Measurements from ENCODE around the gene TMEM54.
A peak's percentile ranks its signal among the peaks of the same experiment; 100 is the strongest.

TMEM54 gene

GRCh38 chr1:32944180-32944579 is 43.0 kb upstream of the TMEM54 start:
- no peak overlapping the region for H3K27ac ChIP-seq (ENCODE audit: extremely low read depth, low read depth, low read length)
- peaks cover 26 to 85% of the 10 kb centered on the region in 2 experiments for H3K36me3 ChIP-seq (ENCODE audit: control insufficient read depth in 2 of 2, insufficient read depth in 1 of 2, low read length in 2 of 2)
- ChIA-PET CTCF (interaction anchor here (1.1 to 1.6 kb wide), 2 partner anchors 11 to 158 kb away, joined by 4 read pairs; no protein-coding TSS in a partner anchor), POLR2A (interaction anchor here (1.0 to 2.1 kb wide), 2 partner anchors 11 to 21 kb away, joined by 3 to 5 read pairs; partner anchors contain the start of gene RNF19B)
- H3K9me3 ChIP-seq (ENCODE audit: control insufficient read depth, insufficient read depth, low read depth, low read length): no peaks in the 10 kb centered on the region
- H3K4me1 ChIP-seq (ENCODE audit: control insufficient read depth, insufficient read depth, low read length): peaks cover 4% of the 10 kb centered on the region; the same call in 1 of the 2 replicates
- no peak overlapping the region for H3K4me3 ChIP-seq (ENCODE audit: low read depth, low read length)
- TF ChIP-seq ZNF777 (tag by site-specific recombination; IDR thresholded peaks at IDR 0.05; ENCODE audit: borderline replicate concordance) (no peak), SCRT1 (tag by site-specific recombination; IDR thresholded peaks at IDR 0.05; ENCODE audit: borderline replicate concordance) (no peak), ZIC2 (tag by site-specific recombination; IDR thresholded peaks at IDR 0.05) (no peak), ZBTB1 (tag by site-specific recombination; IDR thresholded peaks at IDR 0.05) (no peak), ZNF23 (tag by site-specific recombination; IDR thresholded peaks at IDR 0.05; ENCODE audit: borderline replicate concordance) (no peak), ZNF140 (tag by site-specific recombination; IDR thresholded peaks at IDR 0.05) (no peak), ZSCAN23 (tag by site-specific recombination; IDR thresholded peaks at IDR 0.05) (no peak), ZNF19 (tag by site-specific recombination; IDR thresholded peaks at IDR 0.05; ENCODE audit: low read depth) (no peak), ZNF521 (tag by site-specific recombination; IDR thresholded peaks at IDR 0.05) (no peak), ZNF391 (tag by site-specific recombination; IDR thresholded peaks at IDR 0.05; ENCODE audit: borderline replicate concordance, low read depth) (no peak), ZNF768 (tag by site-specific recombination; IDR thresholded peaks at IDR 0.05) (no peak), ZNF785 (tag by site-specific recombination; IDR thresholded peaks at IDR 0.05) (no peak), ZNF843 (tag by site-specific recombination; IDR thresholded peaks at IDR 0.05) (no peak), GLIS2 (tag by site-specific recombination; IDR thresholded peaks at IDR 0.05) (no peak), WT1 (tag by site-specific recombination; IDR thresholded peaks at IDR 0.05) (no peak)
- TF ChIP-seq, protein P1, sequence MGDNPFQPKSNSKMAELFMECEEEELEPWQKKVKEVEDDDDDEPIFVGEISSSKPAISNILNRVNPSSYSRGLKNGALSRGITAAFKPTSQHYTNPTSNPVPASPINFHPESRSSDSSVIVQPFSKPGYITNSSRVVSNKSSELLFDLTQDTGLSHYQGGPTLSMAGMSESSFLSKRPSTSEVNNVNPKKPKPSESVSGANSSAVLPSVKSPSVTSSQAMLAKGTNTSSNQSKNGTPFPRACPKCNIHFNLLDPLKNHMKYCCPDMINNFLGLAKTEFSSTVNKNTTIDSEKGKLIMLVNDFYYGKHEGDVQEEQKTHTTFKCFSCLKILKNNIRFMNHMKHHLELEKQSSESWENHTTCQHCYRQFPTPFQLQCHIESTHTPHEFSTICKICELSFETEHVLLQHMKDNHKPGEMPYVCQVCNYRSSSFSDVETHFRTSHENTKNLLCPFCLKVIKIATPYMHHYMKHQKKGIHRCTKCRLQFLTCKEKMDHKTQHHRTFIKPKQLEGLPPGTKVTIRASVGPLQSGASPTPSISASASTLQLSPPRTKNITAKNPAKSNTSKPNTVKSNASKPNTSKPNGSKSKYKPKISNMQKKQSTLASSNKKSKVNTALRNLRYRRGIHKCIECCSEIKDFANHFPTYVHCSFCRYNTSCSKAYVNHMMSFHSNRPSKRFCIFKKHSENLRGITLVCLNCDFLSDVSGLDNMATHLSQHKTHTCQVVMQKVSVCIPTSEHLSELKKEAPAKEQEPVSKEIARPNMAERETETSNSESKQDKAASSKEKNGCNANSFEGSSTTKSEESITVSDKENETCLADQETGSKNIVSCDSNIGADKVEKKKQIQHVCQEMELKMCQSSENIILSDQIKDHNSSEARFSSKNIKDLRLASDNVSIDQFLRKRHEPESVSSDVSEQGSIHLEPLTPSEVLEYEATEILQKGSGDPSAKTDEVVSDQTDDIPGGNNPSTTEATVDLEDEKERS (tag by site-specific recombination; IDR thresholded peaks at IDR 0.05): no peak
- TF ChIP-seq, protein P2, sequence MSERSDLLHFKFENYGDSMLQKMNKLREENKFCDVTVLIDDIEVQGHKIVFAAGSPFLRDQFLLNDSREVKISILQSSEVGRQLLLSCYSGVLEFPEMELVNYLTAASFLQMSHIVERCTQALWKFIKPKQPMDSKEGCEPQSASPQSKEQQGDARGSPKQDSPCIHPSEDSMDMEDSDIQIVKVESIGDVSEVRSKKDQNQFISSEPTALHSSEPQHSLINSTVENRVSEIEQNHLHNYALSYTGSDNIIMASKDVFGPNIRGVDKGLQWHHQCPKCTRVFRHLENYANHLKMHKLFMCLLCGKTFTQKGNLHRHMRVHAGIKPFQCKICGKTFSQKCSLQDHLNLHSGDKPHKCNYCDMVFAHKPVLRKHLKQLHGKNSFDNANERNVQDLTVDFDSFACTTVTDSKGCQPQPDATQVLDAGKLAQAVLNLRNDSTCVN (tag by site-specific recombination; optimal IDR thresholded peaks at IDR 0.05): no peak

- H3K4me1 ChIP-seq (ENCODE audit: control insufficient read depth, insufficient read depth, low read length): no peaks in the 10 kb centered on the region
- CTCF ChIA-PET: interaction anchor here (0.6 to 3.0 kb wide), 3 partner anchors 68 to 146 kb away, joined by 4 to 9 read pairs (median 4); no protein-coding TSS in a partner anchor
- POLR2A ChIA-PET: interaction anchor here (1.5 kb wide), 1 partner anchor 25 kb away, joined by 4 read pairs; the partner anchor contains the start of gene RNF19B
- peaks cover 16 to 92% of the 10 kb centered on the region in 2 experiments for H3K36me3 ChIP-seq (ENCODE audit: control insufficient read depth in 2 of 2, insufficient read depth in 1 of 2, low read length in 2 of 2)
- H3K9me3 ChIP-seq (ENCODE audit: control insufficient read depth, insufficient read depth, low read depth, low read length): no peaks in the 10 kb centered on the region
- no peak overlapping the region for H3K27ac ChIP-seq (ENCODE audit: extremely low read depth, low read depth, low read length)
- peak; percentile 36; the same call in 1 of the 2 replicates for TF ChIP-seq EGR2 (tag by site-specific recombination; IDR thresholded peaks at IDR 0.05; ENCODE audit: low read depth)
- TF ChIP-seq ZFHX2 (tag by site-specific recombination; conservative IDR thresholded peaks at IDR 0.05): peak; percentile 56
- peak; percentile 61; the same call in 1 of the 2 replicates for TF ChIP-seq SP7 (tag by site-specific recombination; IDR thresholded peaks at IDR 0.05)
- TF ChIP-seq ZNF335 (tag by site-specific recombination; conservative IDR thresholded peaks at IDR 0.05): no peak
- H3K4me3 ChIP-seq (ENCODE audit: low read depth, low read length): no peak overlapping the region
Measured at GRCh38 chr1:32939655-32940371, 38.6 kb upstream of the TMEM54 start.

Measured in HEK293 (cell line).